B cell (primary cell): ENCODE measurements around the gene RBP3. TPM values are rescaled to one million over a fixed set of nuclear protein-coding genes. Genes with fewer than 3 reads are reported as not detected.

Experiments
- ATAC-seq: fragments of 200-7000 bp; cut with Tn5 transposase; one replicate; pipeline ENCODE4 v1.10.0; 2021; ENCODE audit warnings: low read depth, mild to moderate bottlenecking, moderate number of reproducible peaks, moderate library complexity
- CTCF ChIA-PET: fragments of 350-600 bp; sonication (Branson Sonifier 250); formaldehyde crosslinking; loops from one replicate; lab custom pipeline; 2021; ENCODE audit warnings: antibody characterized with exemption, inconsistent platforms; lab: Charles Lee
- POLR2A ChIA-PET: fragments of 350-600 bp; sonication (Branson Sonifier 250); formaldehyde crosslinking; loops from one replicate; lab custom pipeline; 2021; ENCODE audit warnings: antibody characterized with exemption; lab: Charles Lee
- DNase-seq: peaks from one replicate; pipeline ENCODE4 v3.0.0; 2013
- H2AFZ ChIP-seq: 2 replicates; pipeline ENCODE4 v1.6.1; 2012; ENCODE audit warnings: mild to moderate bottlenecking, low read depth, low read length; ENCODE audit not compliant: insufficient read depth, poor library complexity, severe bottlenecking
- H3K27ac ChIP-seq, 2 donors: 1 replicate in 1 of 2; 2 replicates in 1 of 2; pipeline ENCODE4 v1.5.1; 2012 to 2013; ENCODE audit warnings: low read length in 2 of 2, mild to moderate bottlenecking in 2 of 2, moderate library complexity in 1 of 2
- H3K27me3 ChIP-seq, 4 experiments: fragments of 200-600 bp in 1 of 4; sonication (generic) in 1 of 4; replicated peaks in 1 of 4; 1 replicate in 2 of 4; 2 replicates in 2 of 4; pipeline versions ENCODE4 v1.6.1 to v1.7.0; 2013 to 2016; ENCODE audit warnings: low read length in 3 of 4, mild to moderate bottlenecking in 2 of 4, mixed read lengths in 1 of 4, moderate library complexity in 1 of 4; ENCODE audit not compliant: insufficient read depth in 4 of 4, control insufficient read depth in 3 of 4; ENCODE audit errors: control extremely low read depth in 1 of 4
- H3K36me3 ChIP-seq, 2 experiments: replicated peaks in 1 of 2; 1 replicate in 1 of 2; 2 replicates in 1 of 2; pipeline versions ENCODE4 v1.6.1 to v1.7.1; 2013; ENCODE audit warnings: low read length in 1 of 2; ENCODE audit not compliant: insufficient read depth in 2 of 2, control insufficient read depth in 1 of 2; ENCODE audit errors: control extremely low read depth in 1 of 2, extremely low read depth in 1 of 2
- H3K4me1 ChIP-seq, 2 donors: fragments of 200-600 bp in 1 of 2; sonication (generic) in 1 of 2; 1 replicate in 1 of 2; 2 replicates in 1 of 2; pipeline versions ENCODE4 v1.5.1 to v1.6.1; 2013 to 2017; ENCODE audit warnings: low read length in 2 of 2; ENCODE audit not compliant: control insufficient read depth in 2 of 2, insufficient read depth in 2 of 2
- H3K4me2 ChIP-seq: replicated peaks from 2 replicates; pipeline ENCODE3; 2012; ENCODE audit warnings: mild to moderate bottlenecking, low read depth, low read length; ENCODE audit not compliant: poor library complexity, severe bottlenecking
- H3K4me3 ChIP-seq, 5 experiments: fragments of 200-600 bp in 1 of 5; sonication (generic) in 1 of 5; 1 replicate in 3 of 5; 2 replicates in 2 of 5; pipeline versions ENCODE4 v1.5.1 to v1.7.0; 2011 to 2016; ENCODE audit warnings: low read length in 4 of 5, mild to moderate bottlenecking in 4 of 5, low read depth in 2 of 5, control low read depth in 1 of 5, moderate library complexity in 1 of 5; ENCODE audit not compliant: insufficient read depth in 1 of 5; ENCODE audit errors: control extremely low read depth in 1 of 5, extremely low read depth in 1 of 5
- H3K79me2 ChIP-seq: fragments of 200-600 bp; sonication (generic); one replicate; pipeline ENCODE4 v1.6.0; 2016; ENCODE audit warnings: low read length; ENCODE audit not compliant: control insufficient read depth, insufficient read depth
- H3K9ac ChIP-seq: fragments of 200-600 bp; sonication (generic); 2 replicates; pipeline ENCODE4 v1.6.1; 2017; ENCODE audit warnings: mild to moderate bottlenecking, low read length, moderate library complexity
- H3K9me3 ChIP-seq, 3 donors: one replicate each; pipeline versions ENCODE4 v1.6.1 to v1.7.1; 2013; ENCODE audit warnings: low read length in 2 of 3; ENCODE audit not compliant: control insufficient read depth in 2 of 3, insufficient read depth in 1 of 3; ENCODE audit errors: control extremely low read depth in 1 of 3
- H4K20me1 ChIP-seq: 2 replicates; pipeline ENCODE4 v1.6.0; 2012; ENCODE audit warnings: mild to moderate bottlenecking, low read length; ENCODE audit not compliant: insufficient read depth, control insufficient read depth, poor library complexity, severe bottlenecking
- H3K27ac Mint-ChIP-seq: one replicate; pipeline ENCODE4 v1.8.0; 2021; ENCODE audit warnings: mixed read lengths
- H3K27me3 Mint-ChIP-seq: one replicate; pipeline ENCODE4 v1.8.0; 2021; ENCODE audit warnings: mixed read lengths
- H3K4me1 Mint-ChIP-seq: one replicate; pipeline ENCODE4 v1.8.0; 2021; ENCODE audit warnings: mixed read lengths
- H3K4me3 Mint-ChIP-seq: one replicate; pipeline ENCODE4 v1.8.0; 2021; ENCODE audit warnings: mixed read lengths
- H3K9me3 Mint-ChIP-seq: one replicate; pipeline ENCODE4 v1.8.0; 2022; ENCODE audit warnings: mixed read lengths; ENCODE audit not compliant: insufficient read depth
- CTCF ChIP-seq: fragments of 200-600 bp; IDR thresholded peaks from one replicate; pipeline ENCODE4 v1.8.0; 2022; ENCODE audit warnings: antibody characterized with exemption, mild to moderate bottlenecking
- EZH2 ChIP-seq: IDR thresholded peaks from 2 replicates; pipeline ENCODE4 v1.6.1; 2012; ENCODE audit warnings: borderline replicate concordance, low read depth, mild to moderate bottlenecking, moderate library complexity, low read length; ENCODE audit not compliant: insufficient read depth, poor library complexity, severe bottlenecking
- WGBS: methylation state at CpG from one replicate; pipeline ENCODE4 v1.1.5; 2013; ENCODE audit warnings: missing lambda C conversion rate; ENCODE audit not compliant: insufficient coverage; 5-methylcytosine and 5-hydroxymethylcytosine counted together
- intact Hi-C: fragments of 100-400 bp; cut with micrococcal nuclease; formaldehyde crosslinking; loops from one replicate; pipeline ENCODE4 v1.10.0; 2022
- polyA plus RNA-seq: library from polyadenylated mRNA; depleted of rRNA; stranded (reverse); fragments of >200 nt; gene quantifications from 2 replicates; pipeline ENCODE4 v1.2.3, GENCODE V29; 2012
- total RNA-seq, 2 donors: library from RNA; stranded (reverse); fragments of 120-200 nt in 1 of 2; gene quantifications; 1 replicate in 1 of 2; 2 replicates in 1 of 2; pipeline versions ENCODE4 v1.2.3 to v1.2.4, GENCODE V29; 2013 to 2022

Gene RBP3
- total and polyA plus RNA-seq, 2 donors (not counting 1 experiment from before 2014, with no cell fraction given): not detected

DNA sequence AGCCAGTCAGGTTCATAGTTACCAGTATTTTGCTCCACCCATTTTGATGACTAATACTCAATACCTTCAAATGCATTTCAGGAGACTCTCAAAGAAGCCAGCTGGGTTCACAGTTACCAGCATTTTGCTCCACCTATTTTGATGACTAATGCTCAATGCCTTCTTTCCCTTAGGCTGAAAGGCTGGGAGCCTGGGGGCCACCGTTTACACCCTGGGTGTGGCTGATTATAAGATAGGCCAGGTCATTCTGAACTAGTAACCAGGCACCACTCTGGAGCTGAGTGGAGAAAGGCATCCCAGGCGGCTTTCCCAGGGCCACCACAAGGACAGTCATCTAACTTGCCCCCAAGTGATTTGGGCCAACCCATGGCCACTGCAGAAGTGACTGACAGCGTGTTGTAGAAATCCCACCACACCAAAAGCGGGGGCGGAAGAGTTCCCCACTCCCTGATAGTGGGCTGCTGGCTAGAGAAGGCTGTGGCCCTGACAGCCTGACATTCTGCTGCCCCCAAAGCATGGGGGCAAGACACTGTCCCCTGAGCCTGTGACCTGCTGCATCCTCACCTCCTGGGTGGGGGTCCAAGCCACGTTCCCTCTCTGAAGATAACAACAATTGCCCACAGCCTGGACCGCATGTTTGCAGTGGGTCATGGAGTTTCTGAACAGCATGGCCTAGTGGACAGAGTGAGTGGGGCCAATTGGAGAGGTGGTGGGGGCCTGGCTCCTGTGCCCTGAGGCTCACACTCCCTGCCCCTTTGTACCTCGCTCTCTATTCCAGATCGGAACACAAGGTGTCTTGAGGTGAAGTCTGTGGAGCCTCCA is 58.9 kb downstream of the RBP3 start:
- Histone ChIP-seq H4K20me1 (no peaks in the 10 kb centered on the region), H3K79me2 (no peaks in the 10 kb centered on the region), H3K36me3 (no peaks in the 10 kb centered on the region), H3K27ac (no peak overlapping the region), H3K27me3 (no peaks in the 10 kb centered on the region), H3K4me1 (no peaks in the 10 kb centered on the region), H3K4me2 (no peak overlapping the region), H3K4me3 (no peak overlapping the region), H2AFZ (no peak overlapping the region), H3K9me3 (no peaks in the 10 kb centered on the region), H3K9ac (no peak overlapping the region)
- no peaks in the 10 kb centered on the region for H3K9me3 Mint-ChIP-seq
- no peak overlapping the region for H3K4me3 Mint-ChIP-seq
- intact Hi-C loops: no loop called here
- H3K27ac Mint-ChIP-seq: no peak overlapping the region
- WGBS: 94% methylated on average over 9 of the region's 9 CpGs
- ChIA-PET POLR2A (no interaction called here), CTCF (no interaction called here)
- no peaks in the 10 kb centered on the region for H3K4me1 Mint-ChIP-seq
- H3K27me3 Mint-ChIP-seq: peaks cover 3% of the 10 kb centered on the region
- DNase-seq (no peak), ATAC-seq (no peak)
- TF ChIP-seq CTCF (no peak), EZH2 (no peak)

Other genes starting within 250 kb of the RBP3 start
- not detected in 2 replicates for gene GDF10, start 48.2 kb upstream of the RBP3 start, total RNA-seq
- gene GDF10, start 48.2 kb upstream of the RBP3 start, polyA plus RNA-seq: not detected in 2 replicates
- not detected in 2 replicates for gene GDF2, start 25.9 kb upstream of the RBP3 start, total RNA-seq
- not detected in 2 replicates for gene GDF2, start 25.9 kb upstream of the RBP3 start, polyA plus RNA-seq
- not detected in 2 replicates for gene ZNF488, start 35.9 kb downstream of the RBP3 start, total RNA-seq
- not detected in 2 replicates for gene ZNF488, start 35.9 kb downstream of the RBP3 start, polyA plus RNA-seq
- not detected in 2 replicates for gene ANXA8, start 135.8 kb downstream of the RBP3 start, total RNA-seq
- not detected in 2 replicates for gene ANXA8, start 135.8 kb downstream of the RBP3 start, polyA plus RNA-seq
- gene FAM25G, start 143.3 kb downstream of the RBP3 start, total RNA-seq: not detected in 2 replicates
- gene FAM25G, start 143.3 kb downstream of the RBP3 start, polyA plus RNA-seq: not detected in 2 replicates
- gene AGAP9, start 175.3 kb downstream of the RBP3 start, total RNA-seq: 6.7 and 6.8 TPM in 2 replicates
- 16.8 and 17.5 TPM in 2 replicates for gene AGAP9, start 175.3 kb downstream of the RBP3 start, polyA plus RNA-seq